ENCODE data around the gene HAPLN2.

DNA sequence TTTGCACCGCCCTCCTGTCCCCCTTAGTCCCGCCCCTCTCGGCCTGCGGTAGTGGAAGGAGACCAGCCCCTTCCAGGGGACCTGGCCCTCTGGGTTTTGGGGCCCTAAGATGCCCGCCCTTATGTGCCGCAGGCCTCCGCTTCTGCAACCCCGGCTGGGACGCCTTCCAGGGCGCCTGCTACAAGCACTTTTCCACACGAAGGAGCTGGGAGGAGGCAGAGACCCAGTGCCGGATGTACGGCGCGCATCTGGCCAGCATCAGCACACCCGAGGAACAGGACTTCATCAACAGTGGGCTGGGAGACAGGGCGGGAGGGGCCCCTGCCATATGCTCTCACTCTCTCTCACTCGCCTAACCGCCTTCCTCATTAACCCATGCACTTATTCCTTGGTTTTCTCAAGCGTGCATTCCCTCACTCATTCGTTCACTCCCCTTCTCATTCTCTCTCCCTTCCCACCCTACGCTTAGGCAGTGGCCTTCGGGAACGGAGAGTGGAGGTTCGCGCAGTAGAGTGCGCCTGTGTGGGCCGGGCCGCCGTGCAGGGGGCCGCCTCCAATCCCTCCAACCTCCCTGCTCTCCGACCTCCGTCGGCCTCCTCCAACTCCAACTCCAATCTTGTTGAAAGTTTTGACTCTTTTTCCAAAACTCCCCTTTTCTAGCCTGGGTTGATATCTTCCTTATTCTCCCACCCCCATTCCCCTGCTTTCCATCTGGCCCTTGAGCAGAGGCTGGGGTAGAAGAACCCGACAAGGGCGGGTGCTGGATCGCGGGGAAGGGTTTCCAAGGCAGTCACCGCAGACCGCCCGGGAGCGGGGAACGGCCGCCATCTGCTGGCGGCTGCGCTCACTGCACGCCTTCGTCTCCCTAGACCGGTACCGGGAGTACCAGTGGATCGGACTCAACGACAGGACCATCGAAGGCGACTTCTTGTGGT is 37.9 kb downstream of the HAPLN2 start:
- TF ChIP-seq, protein P1, sequence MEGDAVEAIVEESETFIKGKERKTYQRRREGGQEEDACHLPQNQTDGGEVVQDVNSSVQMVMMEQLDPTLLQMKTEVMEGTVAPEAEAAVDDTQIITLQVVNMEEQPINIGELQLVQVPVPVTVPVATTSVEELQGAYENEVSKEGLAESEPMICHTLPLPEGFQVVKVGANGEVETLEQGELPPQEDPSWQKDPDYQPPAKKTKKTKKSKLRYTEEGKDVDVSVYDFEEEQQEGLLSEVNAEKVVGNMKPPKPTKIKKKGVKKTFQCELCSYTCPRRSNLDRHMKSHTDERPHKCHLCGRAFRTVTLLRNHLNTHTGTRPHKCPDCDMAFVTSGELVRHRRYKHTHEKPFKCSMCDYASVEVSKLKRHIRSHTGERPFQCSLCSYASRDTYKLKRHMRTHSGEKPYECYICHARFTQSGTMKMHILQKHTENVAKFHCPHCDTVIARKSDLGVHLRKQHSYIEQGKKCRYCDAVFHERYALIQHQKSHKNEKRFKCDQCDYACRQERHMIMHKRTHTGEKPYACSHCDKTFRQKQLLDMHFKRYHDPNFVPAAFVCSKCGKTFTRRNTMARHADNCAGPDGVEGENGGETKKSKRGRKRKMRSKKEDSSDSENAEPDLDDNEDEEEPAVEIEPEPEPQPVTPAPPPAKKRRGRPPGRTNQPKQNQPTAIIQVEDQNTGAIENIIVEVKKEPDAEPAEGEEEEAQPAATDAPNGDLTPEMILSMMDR (IDR thresholded peaks at IDR 0.05) = peak; percentile 85 to 92 (median 88)
- TF ChIP-seq POLR2A (IDR thresholded peaks at IDR 0.05) (no peak), POLR2AphosphoS5 (IDR thresholded peaks at IDR 0.05) (no peak)

All from prostate gland (tissue), 2 donors.